GM13977 (cell line): ENCODE measurements around the gene REV1.

Source experiments
- DNase-seq: peaks from one replicate; pipeline ENCODE4 v3.0.0; 2012; ENCODE audit warnings: low spot score
- CTCF ChIP-seq: IDR thresholded peaks from 2 replicates; pipeline ENCODE4 v1.5.1; 2012; ENCODE audit warnings: mild to moderate bottlenecking, control low read depth; ENCODE audit not compliant: insufficient read depth; ENCODE audit errors: extremely low read depth, missing control alignments
- in situ Hi-C: fragments of 300-500 bp; cut with MboI; formaldehyde crosslinking; loops from one replicate; pipeline ENCODE4 v1.12.0; 2022; ENCODE audit warnings: low sequenced_read_pairs, low pct_unique_long_range_greater_than_20kb, mixed read lengths, inconsistent platforms; ENCODE audit not compliant: unreplicated experiment

REV1 gene

GRCh38 chr2:99401841-99402240 is 88.0 kb downstream of the REV1 start:
- in situ Hi-C loops, result no loop called here
- no peak for TF ChIP-seq CTCF
- no peak for DNase-seq

- DNase-seq, result no peak
- TF ChIP-seq CTCF, result no peak
- in situ Hi-C loops, result no loop called here
These were observed 90.0 kb downstream of the REV1 start for GRCh38 chr2:99399795-99400194.

GRCh38 chr2:99399063-99399462 is 90.8 kb downstream of the REV1 start:
- in situ Hi-C loops, result no loop called here
- no peak for TF ChIP-seq CTCF
- DNase-seq, result no peak

- TF ChIP-seq CTCF, result no peak
- in situ Hi-C loops, result no loop called here
- DNase-seq, result no peak
These were observed 91.5 kb downstream of the REV1 start for GRCh38 chr2:99398303-99398702.

- no peak for DNase-seq
- in situ Hi-C loops, result no loop called here
- TF ChIP-seq CTCF, result no peak
These were observed 92.4 kb downstream of the REV1 start for GRCh38 chr2:99397266-99397920.

- in situ Hi-C loops, result no loop called here
- TF ChIP-seq CTCF, result no peak
- no peak for DNase-seq
These were observed 94.2 kb downstream of the REV1 start for GRCh38 chr2:99395589-99396130.
